Measurements from ENCODE around the gene MAPK8IP3.
A peak's percentile ranks its signal among the peaks of the same experiment; 100 is the strongest.

MAPK8IP3 gene

DNA sequence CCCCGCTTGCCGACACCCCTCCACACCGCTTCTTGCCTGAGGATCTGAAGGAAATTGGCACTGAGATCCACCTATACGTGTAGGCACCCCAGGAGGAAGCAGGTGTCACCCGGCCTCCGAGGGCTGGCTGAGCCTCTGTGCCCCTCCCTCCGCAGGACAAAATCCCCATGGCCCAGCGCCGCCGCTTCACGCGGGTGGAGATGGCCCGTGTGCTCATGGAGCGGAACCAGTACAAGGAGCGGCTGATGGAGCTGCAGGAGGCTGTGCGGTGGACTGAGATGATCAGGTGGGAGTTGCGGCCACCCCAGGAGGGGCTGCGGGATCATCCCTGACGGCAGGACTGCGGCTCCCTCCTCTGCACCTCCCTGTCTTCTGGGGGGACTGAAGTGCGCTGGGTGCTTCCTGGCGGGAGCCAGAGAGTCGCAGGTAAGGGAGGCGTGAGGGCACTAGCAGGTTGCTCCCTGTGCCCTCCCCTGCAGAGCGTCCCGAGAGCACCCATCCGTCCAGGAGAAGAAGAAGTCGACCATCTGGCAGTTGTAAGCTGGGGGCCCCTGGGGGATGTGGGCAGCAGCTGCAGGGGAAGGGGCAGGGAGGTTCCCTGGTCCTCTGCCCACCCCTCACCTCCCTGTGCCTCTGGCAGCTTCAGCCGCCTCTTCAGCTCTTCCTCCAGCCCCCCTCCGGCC lies 56.3 kb downstream of the MAPK8IP3 start:
- DNase-seq (ENCODE audit: low read depth), result no peak

DNA sequence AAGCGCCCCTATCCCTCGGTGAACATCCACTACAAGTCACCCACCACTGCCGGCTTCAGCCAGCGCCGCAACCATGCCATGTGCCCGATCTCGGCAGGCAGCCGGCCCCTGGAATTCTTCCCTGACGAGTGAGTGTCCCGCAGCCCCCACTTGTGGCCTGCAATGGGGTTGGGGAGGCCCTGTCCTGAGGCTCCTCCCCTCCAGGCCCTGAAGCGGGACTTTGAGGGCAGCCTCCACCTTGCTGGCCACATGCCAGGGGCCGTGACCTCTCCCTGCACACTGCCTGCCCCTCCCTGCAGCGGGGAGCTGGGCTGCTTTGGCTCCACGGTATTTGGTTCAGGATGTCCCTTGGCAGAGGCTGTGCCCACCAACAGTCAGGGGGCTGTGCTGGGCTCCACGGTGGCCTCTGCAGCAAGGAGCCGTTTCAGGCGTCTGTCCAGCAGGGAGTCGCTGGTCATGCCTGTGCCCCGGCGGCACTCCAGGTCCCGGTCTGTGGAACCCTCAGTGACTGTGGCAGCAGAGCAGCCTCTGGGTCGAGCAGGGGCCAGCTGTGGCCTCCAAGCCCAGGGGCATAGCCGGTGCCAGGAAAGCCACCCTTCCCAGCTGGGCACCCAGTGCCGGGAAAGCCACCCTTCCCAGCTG lies 57.0 kb downstream of the MAPK8IP3 start:
- DNase-seq (ENCODE audit: low read depth), result no peak

DNA sequence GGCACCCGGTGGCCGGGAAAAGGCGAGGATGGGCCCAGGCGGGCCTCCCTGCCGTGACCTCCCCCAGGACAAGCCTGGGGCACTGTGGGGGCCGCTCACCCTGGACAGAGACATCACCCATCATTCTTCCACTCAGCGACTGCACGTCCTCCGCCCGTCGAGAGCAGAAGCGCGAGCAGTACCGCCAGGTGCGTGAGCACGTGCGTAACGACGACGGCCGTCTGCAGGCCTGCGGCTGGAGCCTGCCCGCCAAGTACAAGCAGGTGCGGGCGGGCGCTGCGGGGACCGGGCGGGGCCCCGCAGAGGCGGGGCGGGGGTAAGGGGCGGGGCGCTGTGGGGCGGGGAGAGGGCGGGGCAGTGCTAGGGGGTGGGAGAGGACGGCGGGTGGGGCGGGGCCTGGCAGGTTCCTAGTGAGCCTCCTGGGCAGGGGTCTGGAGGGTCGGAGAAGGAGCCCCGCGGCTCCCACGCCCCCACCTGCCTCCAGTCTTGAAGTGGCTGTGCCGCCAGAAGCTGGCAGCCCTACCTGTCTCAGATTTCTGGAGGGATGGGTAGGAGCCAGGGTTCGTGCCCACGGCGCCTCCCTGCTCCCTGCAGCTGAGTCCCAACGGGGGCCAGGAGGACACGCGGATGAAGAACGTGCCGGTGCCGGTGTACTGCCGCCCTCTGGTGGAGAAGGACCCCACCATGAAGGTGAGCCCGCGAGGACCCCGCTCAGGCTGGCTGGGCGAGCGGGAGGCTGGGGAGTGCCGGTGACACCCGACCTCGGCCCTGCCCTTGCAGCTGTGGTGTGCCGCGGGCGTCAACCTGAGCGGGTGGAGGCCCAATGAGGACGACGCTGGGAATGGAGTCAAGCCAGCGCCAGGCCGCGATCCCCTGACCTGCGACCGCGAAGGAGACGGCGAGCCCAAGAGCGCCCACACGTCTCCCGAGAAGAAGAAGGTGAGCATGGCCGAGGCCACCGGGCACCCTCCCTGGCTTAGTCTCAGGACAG lies 57.8 kb downstream of the MAPK8IP3 start:
- no peak for DNase-seq (ENCODE audit: low read depth)

DNA sequence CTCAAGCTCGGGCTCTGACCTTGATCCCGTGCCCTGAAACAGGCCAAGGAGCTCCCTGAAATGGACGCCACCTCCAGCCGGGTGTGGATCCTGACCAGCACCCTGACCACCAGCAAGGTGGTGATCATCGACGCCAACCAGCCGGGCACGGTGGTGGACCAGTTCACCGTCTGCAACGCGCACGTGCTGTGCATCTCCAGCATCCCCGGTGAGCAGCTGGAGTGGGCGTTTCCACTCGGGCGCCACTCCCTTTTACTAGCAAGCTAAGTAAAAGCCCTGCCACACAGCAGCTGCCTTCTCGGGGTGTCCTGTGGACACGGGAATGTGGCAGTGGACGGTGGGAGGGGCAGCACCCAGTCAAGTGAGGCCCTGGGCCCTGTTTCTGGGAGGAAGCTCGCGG lies 59.0 kb downstream of the MAPK8IP3 start:
- no peak for DNase-seq (ENCODE audit: low read depth)

DNA sequence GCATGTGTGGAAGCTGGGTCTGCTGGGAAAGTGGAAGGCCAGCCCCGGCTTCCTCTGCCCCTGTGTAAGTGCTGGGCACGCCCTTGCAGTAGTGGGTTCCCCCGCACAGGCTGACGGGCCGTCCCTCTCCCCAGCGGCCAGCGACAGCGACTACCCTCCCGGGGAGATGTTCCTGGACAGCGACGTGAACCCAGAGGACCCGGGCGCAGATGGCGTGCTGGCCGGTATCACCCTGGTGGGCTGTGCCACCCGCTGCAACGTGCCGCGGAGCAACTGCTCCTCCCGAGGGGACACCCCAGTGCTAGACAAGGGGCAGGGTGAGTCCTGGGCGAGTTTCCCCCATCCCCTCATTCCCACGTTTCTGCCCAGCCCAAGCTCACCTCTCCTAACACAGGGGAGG lies 59.8 kb downstream of the MAPK8IP3 start:
- DNase-seq (ENCODE audit: low read depth), result no peak

DNA sequence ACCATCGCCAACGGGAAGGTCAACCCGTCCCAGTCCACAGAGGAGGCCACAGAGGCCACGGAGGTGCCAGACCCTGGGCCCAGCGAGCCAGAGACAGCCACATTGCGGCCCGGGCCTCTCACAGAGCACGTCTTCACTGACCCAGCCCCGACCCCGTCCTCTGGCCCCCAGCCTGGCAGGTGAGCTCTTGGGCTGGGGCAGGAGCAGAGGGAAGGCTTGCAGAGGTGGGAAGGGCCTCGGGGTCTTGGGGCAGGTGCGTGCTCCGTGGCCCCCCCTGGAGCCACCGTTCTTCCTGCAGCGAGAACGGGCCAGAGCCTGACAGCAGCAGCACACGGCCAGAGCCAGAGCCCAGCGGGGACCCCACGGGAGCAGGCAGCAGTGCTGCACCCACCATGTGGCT lies 60.2 kb downstream of the MAPK8IP3 start:
- DNase-seq (ENCODE audit: low read depth), result no peak

DNA sequence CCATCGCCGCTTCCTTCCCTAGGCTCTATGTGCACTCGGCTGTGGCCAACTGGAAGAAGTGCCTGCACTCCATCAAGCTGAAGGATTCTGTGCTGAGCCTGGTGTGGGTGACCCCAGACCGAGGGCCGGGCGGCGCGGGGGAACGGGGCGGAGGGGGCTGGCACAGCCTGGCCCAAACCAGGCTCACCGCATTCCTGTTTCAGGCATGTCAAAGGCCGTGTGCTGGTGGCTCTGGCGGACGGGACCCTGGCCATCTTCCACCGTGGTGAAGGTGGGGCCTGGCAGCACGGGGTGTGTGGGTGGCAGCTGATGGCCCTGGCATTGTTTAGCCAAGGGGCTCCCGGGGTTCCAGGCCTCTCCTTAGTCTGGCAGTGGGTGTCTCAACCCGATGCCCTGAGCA lies 60.7 kb downstream of the MAPK8IP3 start:
- no peak for DNase-seq (ENCODE audit: low read depth)

DNA sequence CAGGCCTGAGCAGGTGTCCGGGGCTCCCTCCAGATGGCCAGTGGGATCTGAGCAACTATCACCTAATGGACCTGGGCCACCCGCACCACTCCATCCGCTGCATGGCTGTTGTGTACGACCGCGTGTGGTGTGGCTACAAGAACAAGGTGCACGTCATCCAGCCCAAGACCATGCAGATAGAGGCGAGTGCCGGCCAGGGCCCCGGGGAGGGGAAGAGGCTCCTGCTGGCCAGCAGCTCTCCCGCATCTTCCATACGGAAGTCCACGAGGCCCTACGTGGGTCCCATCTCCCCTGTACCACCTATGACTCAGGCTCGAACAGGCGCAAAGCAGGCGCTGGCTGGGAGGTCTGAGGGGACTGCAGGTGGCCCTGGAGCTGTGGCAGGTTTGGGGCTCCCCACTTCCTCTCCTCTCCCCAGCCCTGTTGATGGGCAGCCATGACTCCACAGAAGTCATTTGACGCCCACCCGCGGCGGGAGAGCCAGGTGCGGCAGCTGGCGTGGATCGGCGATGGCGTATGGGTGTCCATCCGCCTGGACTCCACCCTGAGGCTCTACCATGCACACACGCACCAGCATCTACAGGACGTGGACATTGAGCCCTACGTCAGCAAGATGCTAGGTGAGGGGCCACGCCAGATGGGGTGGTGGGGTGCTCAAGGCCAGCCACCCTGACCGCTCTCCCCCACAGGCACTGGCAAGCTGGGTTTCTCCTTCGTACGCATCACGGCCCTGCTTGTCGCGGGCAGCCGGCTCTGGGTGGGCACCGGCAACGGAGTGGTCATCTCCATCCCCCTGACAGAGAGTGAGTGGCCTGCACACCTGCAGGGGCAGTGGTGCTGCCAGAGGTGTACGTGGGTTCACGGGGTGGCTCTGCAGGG lies 61.4 kb downstream of the MAPK8IP3 start:
- DNase-seq (ENCODE audit: low read depth), result no peak

DNA sequence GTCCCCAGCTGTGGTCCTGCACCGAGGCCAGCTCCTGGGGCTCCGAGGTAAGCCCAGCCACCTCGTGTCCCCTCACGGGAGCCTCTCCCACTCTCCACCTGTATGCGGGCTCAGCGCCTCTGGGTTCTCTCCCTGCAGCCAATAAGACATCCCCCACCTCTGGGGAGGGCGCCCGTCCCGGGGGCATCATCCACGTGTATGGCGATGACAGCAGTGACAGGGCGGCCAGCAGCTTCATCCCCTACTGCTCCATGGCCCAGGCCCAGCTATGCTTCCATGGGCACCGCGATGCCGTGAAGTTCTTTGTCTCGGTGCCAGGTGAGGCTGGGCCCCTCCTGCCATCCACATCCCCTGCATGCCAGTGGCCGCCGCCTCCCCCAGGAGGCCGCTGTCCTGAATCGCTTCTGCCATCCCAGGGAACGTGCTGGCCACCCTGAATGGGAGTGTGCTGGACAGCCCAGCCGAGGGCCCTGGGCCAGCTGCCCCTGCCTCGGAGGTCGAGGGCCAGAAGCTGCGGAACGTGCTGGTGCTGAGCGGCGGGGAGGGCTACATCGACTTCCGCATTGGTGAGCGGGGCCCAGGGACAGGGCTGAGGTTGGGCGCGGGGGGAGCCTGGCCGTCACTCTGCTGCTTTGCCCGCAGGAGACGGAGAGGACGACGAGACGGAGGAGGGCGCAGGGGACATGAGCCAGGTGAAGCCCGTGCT lies 62.2 kb downstream of the MAPK8IP3 start:
- no peak for DNase-seq (ENCODE audit: low read depth)

DNA sequence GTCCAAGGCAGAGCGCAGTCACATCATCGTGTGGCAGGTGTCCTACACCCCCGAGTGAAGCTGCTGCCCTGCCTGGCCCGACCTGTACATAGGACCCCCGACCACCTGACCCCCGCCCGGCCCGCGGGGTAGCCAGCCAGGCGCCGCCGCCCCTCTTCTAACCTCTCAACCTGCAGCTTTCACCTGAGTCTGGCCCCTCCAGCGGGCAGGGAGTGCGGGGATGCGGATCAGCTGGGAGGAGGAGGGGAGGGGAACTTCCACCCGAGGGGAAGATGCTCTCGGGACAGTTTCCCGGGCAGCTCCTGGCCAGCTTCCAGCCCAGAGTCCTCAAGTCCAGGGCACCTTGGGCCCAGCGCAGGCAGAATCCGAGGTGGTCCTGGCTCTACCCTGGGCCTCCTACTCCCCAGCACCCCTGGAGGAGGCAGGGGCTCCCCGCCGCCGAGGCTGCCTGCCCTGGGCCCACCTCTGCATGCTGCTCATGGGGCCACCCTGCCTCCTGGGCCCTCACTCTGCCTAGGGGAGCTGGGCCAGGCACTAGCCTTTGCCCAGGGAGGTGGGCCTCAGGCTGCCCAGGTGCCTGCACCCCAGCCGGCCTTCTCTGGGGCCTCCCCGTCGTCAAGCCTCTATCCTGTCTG lies 62.9 kb downstream of the MAPK8IP3 start:
- DNase-seq (ENCODE audit: low read depth), result no peak

DNA sequence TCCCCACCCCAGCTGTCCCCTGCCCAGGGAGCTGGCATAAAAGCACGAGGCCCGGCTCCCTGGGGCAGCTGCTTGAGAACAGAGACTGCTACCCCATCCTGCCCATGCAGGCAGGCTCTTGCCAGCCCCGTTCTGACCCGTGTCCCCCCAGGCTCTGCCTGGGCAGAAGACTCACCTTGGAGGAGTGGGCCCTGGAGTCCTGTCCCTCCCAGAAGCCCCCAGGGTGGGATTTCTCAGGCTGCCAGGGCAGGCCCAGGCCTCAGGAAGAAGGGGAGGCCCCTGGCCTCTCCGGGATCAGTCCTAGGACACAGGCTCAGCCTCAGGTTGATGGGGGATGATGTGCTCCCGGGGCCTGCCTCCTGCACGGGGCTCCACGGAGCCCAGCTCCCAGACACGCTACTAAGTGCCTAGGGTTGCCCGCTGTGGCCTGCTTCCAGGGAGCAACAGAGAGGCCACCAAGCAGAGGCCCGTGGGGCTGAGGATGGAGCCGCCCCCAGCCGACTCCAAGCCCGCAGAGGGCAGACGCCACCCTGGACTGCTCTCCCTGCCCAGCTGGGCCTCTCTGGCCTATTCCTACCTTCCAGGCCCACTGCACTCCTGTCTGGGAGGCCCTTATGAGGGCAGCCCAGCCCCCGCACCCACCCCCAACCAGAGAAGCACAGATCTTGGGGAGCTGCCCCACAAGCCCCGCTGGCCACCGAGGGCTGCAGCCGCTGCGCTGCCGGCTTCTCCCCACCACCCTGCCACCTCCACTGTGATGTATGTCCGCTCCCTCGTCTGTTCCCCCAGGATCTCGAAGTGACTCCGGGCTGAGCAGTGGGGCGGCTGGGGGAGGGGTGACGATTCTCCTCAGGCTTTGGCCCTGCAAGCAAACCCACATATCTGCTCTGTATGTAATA lies 63.7 kb downstream of the MAPK8IP3 start:
- DNase-seq (ENCODE audit: low read depth), result no peak

DNA sequence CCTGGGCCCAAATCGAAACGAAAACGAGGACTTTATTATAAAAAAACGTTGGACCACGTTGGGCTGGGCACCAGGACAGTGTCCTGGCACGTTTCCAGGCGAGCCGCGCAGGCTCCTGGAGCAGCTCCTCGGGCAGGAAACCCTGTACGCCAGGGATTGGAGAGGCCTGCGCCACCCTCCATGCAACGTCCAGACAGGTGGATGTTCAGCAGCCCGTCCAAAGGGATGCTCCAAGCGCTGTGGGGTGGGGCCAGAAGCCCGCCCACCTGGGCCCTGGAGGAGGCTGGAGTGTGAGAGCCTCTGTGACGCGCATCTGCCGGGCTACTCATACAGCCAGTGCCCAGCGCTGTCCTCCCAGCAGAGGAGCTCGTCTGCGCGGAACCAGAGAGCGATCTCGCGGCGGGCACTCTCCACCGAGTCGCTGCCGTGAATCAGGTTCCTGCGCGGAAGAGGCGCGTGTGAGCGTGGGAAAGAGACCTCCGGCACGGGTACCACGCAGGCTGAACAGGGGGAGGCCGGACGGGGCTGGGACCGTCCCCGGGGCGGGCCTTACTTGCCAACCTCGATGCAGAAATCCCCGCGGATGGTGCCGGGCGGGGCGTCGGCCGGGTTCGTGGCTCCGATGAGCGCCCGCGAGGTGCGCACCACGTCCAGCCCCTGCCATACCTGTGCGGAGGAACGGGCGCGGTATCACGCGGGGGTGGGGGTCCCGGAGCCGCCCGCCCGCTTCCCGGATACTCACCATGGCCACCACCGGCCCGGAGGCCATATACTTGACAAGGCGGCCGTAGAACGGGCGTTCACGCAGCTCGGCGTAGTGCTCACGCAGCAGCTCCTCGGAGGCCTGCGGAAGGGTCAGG lies 64.6 kb downstream of the MAPK8IP3 start:
- DNase-seq (ENCODE audit: low read depth), result peak; percentile 46

DNA sequence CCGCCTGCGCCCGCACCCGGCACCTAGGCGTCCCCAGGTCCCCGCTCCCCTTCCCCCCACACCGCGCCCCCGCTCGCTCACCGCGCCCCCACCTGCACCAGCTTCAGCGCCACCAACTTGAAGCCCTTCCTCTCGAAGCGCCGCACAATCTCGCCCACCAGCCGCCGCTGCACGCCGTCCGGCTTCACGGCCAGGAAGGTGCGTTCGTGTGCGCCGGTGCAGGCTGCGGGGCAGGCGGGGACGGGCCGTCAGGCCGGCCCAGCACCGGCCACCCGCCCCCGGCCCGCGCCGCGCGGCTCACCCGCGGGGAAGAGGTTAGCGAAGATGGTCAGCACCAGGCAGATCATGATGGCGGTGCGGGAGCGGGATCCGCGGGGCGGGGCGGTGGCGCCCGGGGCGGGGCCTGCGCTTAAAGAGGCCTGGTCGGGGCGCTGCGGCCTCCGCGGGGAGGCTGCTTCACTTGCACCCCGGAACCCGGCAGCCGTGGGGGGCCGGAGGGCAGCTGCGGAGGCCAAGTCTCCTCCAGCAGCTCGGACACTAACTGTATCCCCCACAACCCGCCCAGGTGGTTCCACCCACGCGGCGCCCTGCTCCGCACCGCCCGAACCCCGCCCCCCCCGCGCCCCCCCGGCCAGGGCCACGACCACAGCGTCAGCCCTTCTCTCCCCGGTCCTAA lies 65.3 kb downstream of the MAPK8IP3 start, which contains the start of gene NME3:
TSS of gene NME3 (minus strand) at position 356 of the 676 bp plus-strand sequence. CDS start at position 347, 9 bp downstream.
- DNase-seq (ENCODE audit: low read depth), result peak; percentile 79

DNA sequence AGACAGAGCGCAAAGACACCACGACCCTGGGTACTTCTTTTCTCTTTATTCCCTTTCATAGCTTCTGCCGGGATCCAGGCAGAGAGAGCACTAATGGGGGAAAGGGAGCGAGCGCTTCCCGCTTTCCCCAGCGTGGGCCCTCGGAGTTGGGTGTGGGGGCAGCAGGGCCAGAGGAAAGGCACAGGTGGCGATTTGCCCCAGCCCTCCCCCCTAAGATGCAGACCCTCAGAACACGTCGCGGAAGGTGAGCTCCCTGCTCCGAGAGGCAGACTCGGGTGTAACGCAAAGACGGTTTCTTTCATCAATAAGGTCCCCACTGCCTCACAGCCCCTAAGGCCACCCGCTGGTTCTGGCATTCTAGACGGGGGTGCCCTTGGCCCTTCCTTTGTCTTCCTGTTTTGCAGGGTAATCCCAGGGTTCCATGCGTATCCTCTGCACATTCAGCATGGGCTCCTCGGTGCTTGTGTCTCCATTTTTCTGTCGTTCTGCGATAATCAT lies 65.9 kb downstream of the MAPK8IP3 start:
- no peak for DNase-seq (ENCODE audit: low read depth)

DNA sequence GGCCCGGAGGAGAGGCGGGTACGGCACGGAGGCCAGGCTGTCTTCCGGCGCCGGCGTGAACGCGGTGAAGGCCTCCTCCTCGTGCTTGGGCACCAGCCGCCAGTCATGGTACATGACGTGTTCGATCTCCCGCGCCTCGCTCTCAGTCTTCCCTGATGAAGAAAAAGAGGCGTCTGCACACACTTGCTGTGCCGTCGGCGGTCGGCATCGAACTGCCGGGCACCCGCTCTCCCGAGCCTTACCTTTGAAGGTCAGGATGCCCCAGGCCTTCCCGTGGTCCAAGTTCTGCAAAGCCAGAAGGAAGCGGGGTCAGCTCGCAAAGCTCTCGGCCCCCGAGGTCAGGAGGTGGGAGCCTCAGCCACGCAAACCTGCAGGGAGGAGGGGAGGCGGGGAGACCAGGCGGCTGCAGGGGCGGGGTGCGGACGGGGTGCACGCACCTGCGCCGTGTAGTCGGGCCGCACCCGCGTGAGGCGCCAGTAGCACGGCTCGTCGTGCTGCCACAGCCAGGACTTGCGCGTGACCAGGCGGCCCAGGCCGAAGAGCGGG lies 66.4 kb downstream of the MAPK8IP3 start, which contains the start of gene EME2:
TSS of gene EME2 (plus strand) at position 449 of the 546 bp plus-strand sequence. CDS start 418 bp downstream, outside the sequence.
- peak; percentile 53 for DNase-seq (ENCODE audit: low read depth)

DNA sequence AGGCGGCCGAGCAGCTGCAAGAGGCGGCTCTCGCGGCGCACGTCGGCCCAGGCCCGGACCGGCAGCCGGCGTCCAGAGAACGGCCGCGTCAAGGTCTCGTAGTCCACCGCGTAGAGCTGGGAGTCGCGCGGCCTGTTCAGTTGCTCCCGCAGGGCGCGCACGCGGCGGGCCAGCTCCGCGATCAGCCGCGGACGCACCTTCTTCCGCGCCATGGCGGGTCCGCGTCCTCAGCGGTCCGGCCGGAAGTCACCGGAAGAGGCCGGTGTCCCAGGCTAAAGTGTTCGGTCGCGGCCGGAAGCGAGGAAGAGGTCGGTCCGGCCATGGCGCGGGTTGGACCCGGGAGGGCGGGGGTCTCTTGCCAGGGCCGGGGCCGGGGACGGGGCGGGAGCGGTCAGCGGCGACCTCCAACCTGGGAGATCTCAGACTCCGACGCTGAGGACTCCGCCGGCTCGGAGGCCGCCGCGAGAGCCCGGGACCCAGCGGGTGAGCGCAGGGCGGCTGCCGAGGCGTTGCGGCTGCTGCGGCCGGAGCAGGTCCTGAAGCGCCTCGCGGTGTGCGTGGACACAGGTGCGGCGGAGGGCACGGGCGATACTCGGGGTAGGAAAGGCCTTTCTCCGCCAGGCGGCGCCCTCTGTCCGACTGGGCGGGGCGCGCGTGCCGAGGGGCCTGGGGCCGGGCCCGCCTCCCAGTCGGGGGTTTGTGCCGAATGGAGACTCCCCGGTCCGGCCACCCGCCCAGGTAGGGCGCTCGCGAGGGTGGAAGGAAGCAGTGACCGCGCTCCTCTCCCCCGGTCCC lies 67.1 kb downstream of the MAPK8IP3 start, which contains the start of gene MRPS34:
TSS of gene MRPS34 (minus strand) at position 227 of the 795 bp plus-strand sequence. CDS start at position 212, 15 bp downstream.
- peak; percentile 79 for DNase-seq (ENCODE audit: low read depth)
